Endothelial cell of umbilical vein (primary cell): ENCODE data around the gene USP31.
"Not testable (repeated sequence)": the region's sequence is repeated elsewhere in the genome, so short reads cannot be mapped to it uniquely, and the experiment has no call there.

Source experiments
- CTCF ChIP-seq, 2 donors: IDR thresholded peaks; 1 replicate in 1 of 2; 2 replicates in 1 of 2; pipeline ENCODE4 v1.5.1; 2011; ENCODE audit warnings: low read length in 2 of 2, mild to moderate bottlenecking in 2 of 2, moderate library complexity in 2 of 2, control low read depth in 1 of 2, inconsistent platforms in 1 of 2, low read depth in 1 of 2; ENCODE audit not compliant: insufficient read depth in 1 of 2; ENCODE audit errors: extremely low read depth in 1 of 2
- EZH2 ChIP-seq: IDR thresholded peaks from 2 replicates; pipeline ENCODE4 v1.6.1; 2012; ENCODE audit warnings: borderline replicate concordance, low read depth, mild to moderate bottlenecking, moderate library complexity, low read length, inconsistent platforms; ENCODE audit not compliant: severe bottlenecking
- MYC ChIP-seq: IDR thresholded peaks from one replicate; pipeline ENCODE4 v1.6.1; 2011; ENCODE audit warnings: mild to moderate bottlenecking, low read depth, low read length
- POLR2AphosphoS5 ChIP-seq: IDR thresholded peaks from 2 replicates; pipeline ENCODE4 v1.6.1; 2012; ENCODE audit warnings: low read depth, mild to moderate bottlenecking, control low read depth, low read length, moderate library complexity; ENCODE audit not compliant: insufficient read depth
- TF ChIP-seq, protein P1 (sequence below): IDR thresholded peaks from 2 replicates; pipeline ENCODE4 v1.6.1; 2011; ENCODE audit not compliant: insufficient read depth, insufficient read length

- not testable (repeated sequence) for TF ChIP-seq MYC; POLR2AphosphoS5; CTCF (IDR thresholded peaks at IDR 0.05; ENCODE audit: extremely low read depth in 1 of 2, insufficient read depth in 1 of 2, low read depth in 1 of 2, low read length in 2 of 2); EZH2
- TF ChIP-seq, protein P1, sequence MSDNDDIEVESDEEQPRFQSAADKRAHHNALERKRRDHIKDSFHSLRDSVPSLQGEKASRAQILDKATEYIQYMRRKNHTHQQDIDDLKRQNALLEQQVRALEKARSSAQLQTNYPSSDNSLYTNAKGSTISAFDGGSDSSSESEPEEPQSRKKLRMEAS: not testable (repeated sequence)
These were observed 52.8 kb downstream of the USP31 start for GRCh38 chr16:23096450-23096849.
